Osteocyte (in vitro differentiated cells): Measurements from ENCODE around the gene PTPRD. TPM values are rescaled to one million over a fixed set of nuclear protein-coding genes. Genes with fewer than 3 reads are reported as not detected.

ENCODE experiments used
- DNase-seq: peaks from one replicate; pipeline ENCODE4 v3.0.0; 2021; ENCODE audit warnings: mixed read lengths; ENCODE audit not compliant: unreplicated experiment; ENCODE audit errors: extremely low spot score
- H3K27ac Mint-ChIP-seq: one replicate; pipeline ENCODE4 v1.8.0; 2021; ENCODE audit warnings: mild to moderate bottlenecking, mixed read lengths; ENCODE audit not compliant: unreplicated experiment
- H3K27me3 Mint-ChIP-seq: one replicate; pipeline ENCODE4 v1.8.0; 2021; ENCODE audit warnings: mixed read lengths; ENCODE audit not compliant: unreplicated experiment
- H3K36me3 Mint-ChIP-seq: one replicate; pipeline ENCODE4 v1.8.0; 2021; ENCODE audit warnings: mixed read lengths; ENCODE audit not compliant: unreplicated experiment
- H3K4me1 Mint-ChIP-seq: one replicate; pipeline ENCODE4 v1.8.0; 2021; ENCODE audit warnings: mixed read lengths; ENCODE audit not compliant: unreplicated experiment
- H3K4me3 Mint-ChIP-seq: one replicate; pipeline ENCODE4 v1.8.0; 2021; ENCODE audit warnings: mild to moderate bottlenecking, moderate library complexity, mixed read lengths; ENCODE audit not compliant: unreplicated experiment
- H3K9me3 Mint-ChIP-seq: one replicate; pipeline ENCODE4 v1.8.0; 2021; ENCODE audit warnings: mixed read lengths; ENCODE audit not compliant: unreplicated experiment
- total RNA-seq: library from RNA; stranded (reverse); gene quantifications from 2 replicates; pipeline ENCODE4 v1.2.1, GENCODE V29; 2021
- TF ChIP-seq, protein P1 (sequence below): fragments of 200-600 bp; sonication (generic); IDR thresholded peaks from 2 replicates; pipeline ENCODE4 v1.5.0; 2021; ENCODE audit warnings: antibody characterized with exemption, mild to moderate bottlenecking, moderate library complexity

PTPRD gene
- total RNA-seq, 1 donor from 2014 or later = 5.4 TPM

DNA sequence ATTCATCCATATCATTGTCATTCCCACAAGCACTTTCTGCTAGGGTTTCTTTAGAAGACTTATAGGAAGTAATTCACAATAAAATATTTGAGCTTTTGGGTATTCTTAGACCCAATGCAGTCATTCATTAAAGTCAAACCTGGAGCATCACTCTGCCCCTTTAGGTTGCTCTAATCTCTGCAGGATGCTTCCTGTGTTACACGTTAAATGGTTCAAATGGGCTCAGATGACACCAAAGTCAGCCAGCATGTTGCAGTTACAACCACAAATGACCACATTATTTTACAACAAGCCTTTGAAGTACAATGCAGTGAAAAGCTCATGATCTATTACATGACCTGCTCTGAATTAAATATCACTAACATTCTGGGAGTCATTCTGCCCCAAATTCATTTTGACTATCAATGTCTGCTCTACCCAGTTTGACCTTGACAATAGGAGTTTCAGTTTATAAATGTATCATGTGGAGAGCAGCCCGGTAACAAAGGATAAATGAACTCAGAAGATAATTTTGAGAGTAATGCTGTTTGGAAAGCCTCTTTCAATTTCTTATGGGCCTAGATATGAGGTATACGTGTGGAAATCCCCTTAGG, 2144.7 kb downstream of the PTPRD start:
- TF ChIP-seq, protein P1, sequence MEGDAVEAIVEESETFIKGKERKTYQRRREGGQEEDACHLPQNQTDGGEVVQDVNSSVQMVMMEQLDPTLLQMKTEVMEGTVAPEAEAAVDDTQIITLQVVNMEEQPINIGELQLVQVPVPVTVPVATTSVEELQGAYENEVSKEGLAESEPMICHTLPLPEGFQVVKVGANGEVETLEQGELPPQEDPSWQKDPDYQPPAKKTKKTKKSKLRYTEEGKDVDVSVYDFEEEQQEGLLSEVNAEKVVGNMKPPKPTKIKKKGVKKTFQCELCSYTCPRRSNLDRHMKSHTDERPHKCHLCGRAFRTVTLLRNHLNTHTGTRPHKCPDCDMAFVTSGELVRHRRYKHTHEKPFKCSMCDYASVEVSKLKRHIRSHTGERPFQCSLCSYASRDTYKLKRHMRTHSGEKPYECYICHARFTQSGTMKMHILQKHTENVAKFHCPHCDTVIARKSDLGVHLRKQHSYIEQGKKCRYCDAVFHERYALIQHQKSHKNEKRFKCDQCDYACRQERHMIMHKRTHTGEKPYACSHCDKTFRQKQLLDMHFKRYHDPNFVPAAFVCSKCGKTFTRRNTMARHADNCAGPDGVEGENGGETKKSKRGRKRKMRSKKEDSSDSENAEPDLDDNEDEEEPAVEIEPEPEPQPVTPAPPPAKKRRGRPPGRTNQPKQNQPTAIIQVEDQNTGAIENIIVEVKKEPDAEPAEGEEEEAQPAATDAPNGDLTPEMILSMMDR = no peak
- H3K36me3 Mint-ChIP-seq = no peaks in the 10 kb centered on the region

DNA sequence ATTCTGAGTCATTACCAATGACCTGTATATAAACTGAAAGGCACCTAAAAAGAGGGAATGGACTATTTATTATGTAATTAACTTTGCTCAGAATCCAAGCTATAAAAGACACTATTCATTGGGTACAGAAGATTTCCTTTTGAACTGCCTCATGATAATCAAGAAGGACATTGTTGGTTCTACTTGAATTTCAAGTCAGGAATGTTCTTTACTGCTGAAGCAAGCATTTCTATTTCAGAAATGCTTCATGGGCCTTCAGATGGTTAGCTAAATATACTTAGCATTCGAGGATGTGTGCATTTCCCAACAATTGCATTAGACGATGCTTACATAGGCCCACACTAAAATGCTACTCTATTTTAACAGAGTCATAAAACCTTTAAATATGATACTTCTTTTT, 2155.0 kb downstream of the PTPRD start:
- Mint-ChIP-seq H3K9me3 (no peaks in the 10 kb centered on the region), H3K4me1 (no peaks in the 10 kb centered on the region), H3K27me3 (no peaks in the 10 kb centered on the region), H3K4me3 (no peak overlapping the region), H3K27ac (no peak overlapping the region), H3K36me3 (no peaks in the 10 kb centered on the region)
- DNase-seq = no peak
- TF ChIP-seq, protein P1 = no peak

More for the DNA sequence above, 2144.7 kb downstream of the PTPRD start:
- no peak overlapping the region for H3K4me3 Mint-ChIP-seq
- no peaks in the 10 kb centered on the region for H3K27me3 Mint-ChIP-seq
- no peak overlapping the region for H3K27ac Mint-ChIP-seq
- no peaks in the 10 kb centered on the region for H3K9me3 Mint-ChIP-seq
- H3K4me1 Mint-ChIP-seq = no peaks in the 10 kb centered on the region
- DNase-seq = no peak

DNA sequence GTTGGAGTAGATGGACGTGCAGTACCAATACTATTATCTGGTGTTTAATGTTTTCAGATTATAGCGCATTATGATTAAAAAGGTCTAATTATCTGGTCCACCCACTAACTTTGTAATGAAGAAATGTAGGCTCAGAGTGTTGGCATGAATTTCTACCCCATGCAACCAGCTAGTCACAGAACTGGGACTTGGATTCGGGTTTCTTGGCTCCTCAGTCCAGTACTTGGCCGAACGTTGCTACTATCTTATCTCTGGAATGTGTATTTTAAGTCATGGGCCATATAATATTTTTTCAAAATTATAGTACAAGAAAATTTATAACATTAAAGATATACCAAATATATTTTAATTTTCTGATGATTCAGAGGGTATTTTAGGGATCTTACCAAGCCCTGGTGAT, 2155.7 kb downstream of the PTPRD start:
- no peaks in the 10 kb centered on the region for H3K9me3 Mint-ChIP-seq
- TF ChIP-seq, protein P1 = no peak
- DNase-seq = no peak
- H3K27ac Mint-ChIP-seq = no peak overlapping the region
- no peak overlapping the region for H3K4me3 Mint-ChIP-seq
- H3K36me3 Mint-ChIP-seq = no peaks in the 10 kb centered on the region
- no peaks in the 10 kb centered on the region for H3K27me3 Mint-ChIP-seq
- no peaks in the 10 kb centered on the region for H3K4me1 Mint-ChIP-seq

DNA sequence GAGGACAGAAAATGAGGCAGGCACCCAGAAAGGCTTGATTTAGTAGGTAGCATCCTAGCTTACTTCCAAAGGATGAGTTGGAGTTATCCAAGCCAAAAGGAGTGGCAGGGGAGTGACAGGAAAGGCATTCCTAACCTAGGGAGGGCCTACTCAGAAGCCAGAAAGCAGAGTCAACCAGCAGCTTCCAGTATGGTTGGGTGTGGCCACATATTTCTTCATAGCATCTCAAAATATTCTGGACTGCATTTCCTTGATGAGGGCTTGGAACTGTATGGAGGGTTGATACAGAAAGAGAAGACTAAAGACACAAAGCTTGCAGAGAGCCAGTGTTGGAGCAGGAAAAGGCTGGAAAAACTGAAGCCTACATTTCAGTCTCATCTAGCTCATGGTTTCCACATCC, 2156.5 kb downstream of the PTPRD start:
- Mint-ChIP-seq H3K27ac (no peak overlapping the region), H3K4me1 (no peaks in the 10 kb centered on the region), H3K27me3 (no peaks in the 10 kb centered on the region), H3K36me3 (no peaks in the 10 kb centered on the region), H3K9me3 (no peaks in the 10 kb centered on the region), H3K4me3 (no peak overlapping the region)
- no peak for DNase-seq
- TF ChIP-seq, protein P1 = no peak

DNA sequence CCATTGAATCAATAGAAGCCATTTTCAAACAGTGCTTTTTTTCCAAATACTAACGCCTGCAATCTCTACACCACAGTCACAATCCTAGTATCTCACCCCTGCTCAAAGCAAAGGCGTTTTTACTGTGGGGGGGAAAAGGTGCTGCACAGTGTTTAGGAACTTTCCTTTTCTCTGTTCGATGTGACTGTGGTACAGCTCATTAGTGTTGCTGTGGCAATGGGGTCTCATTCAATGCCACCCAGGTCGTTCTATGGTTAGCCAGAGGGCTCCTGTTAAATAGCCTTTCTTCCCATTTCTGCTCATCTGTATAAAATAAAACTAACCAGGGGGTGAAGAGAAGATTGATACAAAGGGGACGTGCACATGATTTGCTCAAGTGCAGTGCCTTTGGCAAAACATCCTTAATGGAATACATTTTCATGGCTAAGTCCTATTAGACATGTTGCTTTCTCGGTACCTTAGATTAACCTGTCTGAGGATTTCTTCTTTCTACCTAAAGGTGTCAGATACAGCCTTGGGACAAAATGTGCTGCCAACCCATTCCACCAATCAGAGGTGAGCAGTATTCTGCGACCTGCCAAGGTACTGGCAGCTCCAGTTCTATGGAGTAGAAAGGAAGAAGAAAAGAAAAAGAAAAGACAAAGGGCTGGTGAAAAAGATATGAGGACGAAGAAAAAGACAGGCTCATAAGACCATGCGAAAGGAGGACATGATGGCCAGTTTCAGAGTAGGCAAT, 2161.8 kb downstream of the PTPRD start:
- Mint-ChIP-seq H3K27me3 (no peaks in the 10 kb centered on the region), H3K36me3 (no peaks in the 10 kb centered on the region), H3K4me3 (no peak overlapping the region), H3K27ac (no peak overlapping the region), H3K9me3 (no peaks in the 10 kb centered on the region), H3K4me1 (no peaks in the 10 kb centered on the region)
- no peak for DNase-seq
- TF ChIP-seq, protein P1 = no peak
